IPS-NIHi7 (cell line): Measurements from ENCODE around the gene CARM1.
A peak's percentile ranks its signal among the peaks of the same experiment; 100 is the strongest.
"Not testable (repeated sequence)": the region's sequence is repeated elsewhere in the genome, so short reads cannot be mapped to it uniquely, and the experiment has no call there.

Source experiments
- DNase-seq: peaks from one replicate; pipeline ENCODE4 v3.0.0; 2012; ENCODE audit warnings: mixed read lengths; ENCODE audit errors: extremely low spot score

CARM1 gene

GRCh38 chr19:10846500-10847202 lies 24.7 kb upstream of the CARM1 start:
- DNase-seq: no peak

DNA sequence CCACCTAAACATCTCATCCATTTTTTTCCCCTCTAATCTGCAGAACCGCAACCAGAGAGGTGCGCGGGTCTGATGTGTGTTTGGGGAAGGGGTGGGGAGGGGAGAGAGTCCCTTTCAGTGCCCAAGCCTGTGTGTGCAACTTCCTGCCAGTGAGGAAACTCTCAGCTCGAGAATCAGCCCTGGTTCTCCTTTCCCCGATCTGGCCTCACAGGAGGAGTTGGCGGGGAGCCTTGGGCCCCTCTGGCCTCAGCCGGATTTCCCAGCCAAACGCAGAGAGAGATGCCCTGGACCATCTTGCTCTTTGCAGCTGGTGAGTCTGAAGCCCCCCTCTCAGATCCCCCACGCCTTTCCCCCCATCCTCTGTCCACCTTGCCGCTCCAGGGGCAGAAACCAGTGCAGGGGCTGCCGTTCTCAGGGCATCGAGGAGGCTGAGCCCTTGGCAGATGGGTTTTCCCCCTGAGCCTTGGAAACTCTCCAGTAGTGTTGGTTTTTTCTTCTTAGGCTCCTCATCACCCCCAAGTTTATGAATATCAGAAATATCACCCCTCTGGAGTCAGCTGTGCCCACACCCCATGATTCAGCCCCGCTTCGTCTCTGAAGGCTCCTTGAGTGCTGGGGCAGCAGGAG lies 23.0 kb upstream of the CARM1 start, which contains the start of gene C19orf38:
C19orf38 (plus strand) TSS at position 186 of the 627 bp plus-strand sequence; CDS start at position 280, 94 bp downstream.
- no peak for DNase-seq

GRCh38 chr19:10850631-10851030 lies 20.7 kb upstream of the CARM1 start:
- no peak for DNase-seq

DNA sequence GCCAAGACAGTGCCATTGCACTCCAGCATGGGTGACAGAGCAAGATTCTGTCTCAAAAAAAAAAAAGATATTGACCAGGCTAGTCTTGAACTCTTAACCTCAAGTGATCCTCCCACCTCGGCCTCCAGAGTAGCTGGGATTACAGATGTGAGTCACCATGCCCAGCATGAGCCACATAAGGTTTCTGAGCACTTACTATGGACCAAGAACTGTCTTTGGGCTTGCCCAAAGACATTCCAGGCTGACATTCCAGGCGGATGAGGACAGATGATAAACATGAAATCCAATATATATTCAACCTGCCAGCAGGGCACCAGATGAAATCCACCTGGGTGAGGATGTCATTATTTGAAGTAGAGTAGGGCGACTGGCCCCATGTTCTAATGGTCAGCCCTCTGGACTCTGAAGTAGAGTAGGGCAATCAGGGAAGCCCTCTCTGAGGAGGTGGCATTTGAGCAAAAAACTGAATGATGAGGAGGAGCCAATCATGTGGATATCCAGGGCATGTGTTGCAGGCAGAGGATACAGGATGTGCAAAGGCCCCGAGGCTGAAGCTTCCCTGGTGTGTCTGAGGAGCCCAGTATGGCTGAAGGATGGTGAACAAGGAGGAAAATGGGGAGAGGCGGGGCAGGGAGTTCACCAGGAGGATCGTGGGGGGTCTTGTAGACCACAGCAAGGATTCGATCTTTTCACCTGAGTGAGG lies 19.1 kb upstream of the CARM1 start:
- no peak for DNase-seq

- DNase-seq: no peak
These were observed 18.4 kb upstream of the CARM1 start for GRCh38 chr19:10852941-10853340.

GRCh38 chr19:10854350-10855089 lies 16.8 kb upstream of the CARM1 start:
- DNase-seq: no peak

- DNase-seq: peak; percentile 42
These were observed 15.4 kb upstream of the CARM1 start for GRCh38 chr19:10855879-10856522.

GRCh38 chr19:10856899-10857298 lies 14.5 kb upstream of the CARM1 start:
- not testable (repeated sequence) for DNase-seq

- DNase-seq: peak; percentile 73
These were observed 13.0 kb upstream of the CARM1 start for GRCh38 chr19:10858204-10858828.

DNA sequence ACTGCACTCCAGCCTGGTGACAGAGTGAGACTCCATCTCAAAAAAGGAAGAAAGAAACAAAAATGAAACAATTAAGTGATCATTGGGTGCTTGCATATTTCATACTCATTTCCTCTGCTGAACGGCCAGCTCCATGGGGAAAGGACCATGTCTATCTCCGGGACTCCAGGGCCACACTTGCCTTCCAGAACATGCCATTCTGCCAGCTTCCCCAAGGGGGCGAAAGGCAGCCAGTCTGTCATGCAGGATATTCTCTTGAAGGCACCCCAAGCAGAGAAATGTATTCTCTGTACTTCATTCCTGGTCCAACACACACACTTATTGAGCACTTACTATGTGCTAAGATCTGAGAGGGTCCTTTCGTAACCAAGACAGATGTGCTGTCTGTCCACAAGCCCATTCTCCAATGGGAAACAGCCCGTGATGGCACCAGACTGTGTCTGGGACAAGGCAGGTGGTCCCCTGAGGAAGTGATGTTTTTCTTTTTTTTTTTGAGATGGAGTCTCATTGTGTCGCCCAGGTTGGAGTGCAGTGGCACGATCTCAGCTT lies 10.2 kb upstream of the CARM1 start:
- DNase-seq: peak; percentile 60

DNA sequence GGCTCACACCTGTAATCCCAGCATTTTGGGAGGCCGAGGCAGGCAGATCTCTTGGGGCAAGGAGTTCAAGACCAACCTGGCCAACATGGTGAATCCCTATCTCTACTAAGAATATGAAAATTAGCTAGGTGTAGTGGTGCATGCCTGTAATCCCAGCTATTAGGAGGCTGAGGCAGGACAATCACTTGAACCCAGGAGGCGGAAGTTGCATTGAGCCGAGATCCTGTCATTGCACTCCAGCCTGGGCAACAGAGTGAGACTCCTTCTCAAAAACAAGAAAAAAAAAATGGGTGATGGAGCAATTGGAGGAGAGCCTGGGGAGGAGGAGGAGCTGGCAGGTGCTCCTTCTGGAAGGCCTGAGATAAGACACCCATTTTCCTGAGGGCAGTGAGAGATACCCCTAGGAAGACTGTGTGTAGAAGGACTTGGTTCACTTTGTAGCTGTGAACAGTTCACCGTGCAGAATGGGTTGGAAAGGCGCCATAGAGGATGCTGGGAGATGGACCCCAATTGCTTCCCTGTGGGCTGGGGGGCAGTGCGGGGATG lies 8.7 kb upstream of the CARM1 start:
- no peak for DNase-seq

DNA sequence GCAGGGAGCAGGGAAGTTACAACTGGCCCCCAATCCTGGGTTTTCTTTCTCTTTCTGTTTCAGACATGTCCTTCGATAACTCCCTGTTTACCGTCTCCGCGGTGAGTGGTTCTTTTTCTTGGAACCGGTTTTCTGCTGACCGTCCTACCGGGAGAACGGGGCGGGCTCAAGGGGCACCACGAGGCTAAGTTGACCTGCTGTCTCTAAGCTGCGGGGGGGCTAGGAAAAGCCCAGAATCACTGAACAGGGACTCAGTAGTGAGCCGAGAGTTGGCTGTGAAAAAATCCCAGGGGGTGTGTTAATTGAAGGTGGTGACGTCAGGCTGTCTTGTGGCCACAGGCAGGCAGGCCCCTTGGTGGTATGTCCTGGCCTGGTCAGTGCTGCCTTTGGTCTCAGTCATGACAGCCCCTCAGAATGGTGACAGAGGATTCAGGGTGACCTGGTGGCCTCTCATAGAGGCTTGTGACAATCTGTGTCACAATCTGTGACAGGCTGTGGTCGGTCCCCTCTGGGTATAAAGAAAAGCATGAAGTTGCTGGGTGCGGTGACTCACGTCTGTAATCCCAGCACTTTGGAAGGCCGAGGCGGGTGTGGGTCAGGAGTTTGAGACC lies 8.1 kb upstream of the CARM1 start:
- DNase-seq: no peak

- DNase-seq: peak; percentile 92
These were observed 6.8 kb upstream of the CARM1 start for GRCh38 chr19:10864538-10864899.

DNA sequence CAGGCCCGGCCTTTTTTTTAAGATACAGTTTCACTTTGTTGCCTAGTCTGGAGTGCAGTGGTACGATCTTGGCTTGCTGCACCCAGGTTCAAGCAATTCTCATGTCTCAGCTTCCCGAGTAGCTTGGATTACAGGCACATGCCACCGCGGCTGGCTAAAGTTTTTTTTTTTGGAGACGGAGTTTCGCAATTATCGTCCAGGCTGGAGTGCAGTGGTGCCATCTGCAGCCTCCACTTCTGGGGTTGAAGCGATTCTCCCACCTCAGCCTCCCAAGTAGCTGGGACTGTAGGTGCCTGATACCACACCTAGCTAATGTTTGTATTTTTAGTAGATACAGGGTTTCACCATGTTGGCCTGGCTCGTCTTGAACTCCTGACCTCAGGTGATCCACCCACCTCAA lies 4.9 kb upstream of the CARM1 start:
- no peak for DNase-seq

DNA sequence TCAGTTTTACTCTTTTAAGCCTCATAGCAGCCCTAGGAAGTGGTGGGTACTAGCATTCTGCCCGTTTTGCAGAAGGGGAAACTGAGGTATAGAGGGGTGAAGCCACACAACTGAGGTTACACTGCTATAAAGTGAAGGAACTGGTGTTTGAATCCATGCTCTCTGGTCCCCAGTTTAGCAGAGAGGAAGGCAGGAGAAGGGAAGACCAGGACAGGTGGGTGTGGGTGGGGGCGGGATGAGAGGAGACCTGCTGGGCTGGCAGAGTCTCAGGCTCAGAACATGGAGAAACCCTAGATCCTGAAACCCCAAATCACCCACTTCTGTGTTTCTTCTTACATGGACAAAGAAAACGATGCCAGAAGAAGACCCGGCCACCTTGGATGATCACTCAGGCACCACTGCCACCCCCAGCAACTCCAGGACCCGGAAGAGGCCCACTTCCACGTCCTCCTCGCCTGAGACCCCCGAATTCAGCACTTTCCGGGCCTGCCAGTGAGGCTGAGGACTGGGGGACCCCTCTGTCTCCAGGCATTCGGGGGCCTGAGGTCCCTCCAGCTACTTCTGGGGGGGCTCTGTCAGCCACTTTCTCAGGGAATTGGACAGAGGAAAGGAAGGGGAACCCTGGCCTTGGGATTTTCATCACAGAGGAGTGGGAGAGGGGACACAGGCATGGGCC lies 2.3 kb upstream of the CARM1 start:
- DNase-seq: no peak

GRCh38 chr19:10869872-10870311 lies 1.5 kb upstream of the CARM1 start:
- DNase-seq: not testable (repeated sequence)

DNA sequence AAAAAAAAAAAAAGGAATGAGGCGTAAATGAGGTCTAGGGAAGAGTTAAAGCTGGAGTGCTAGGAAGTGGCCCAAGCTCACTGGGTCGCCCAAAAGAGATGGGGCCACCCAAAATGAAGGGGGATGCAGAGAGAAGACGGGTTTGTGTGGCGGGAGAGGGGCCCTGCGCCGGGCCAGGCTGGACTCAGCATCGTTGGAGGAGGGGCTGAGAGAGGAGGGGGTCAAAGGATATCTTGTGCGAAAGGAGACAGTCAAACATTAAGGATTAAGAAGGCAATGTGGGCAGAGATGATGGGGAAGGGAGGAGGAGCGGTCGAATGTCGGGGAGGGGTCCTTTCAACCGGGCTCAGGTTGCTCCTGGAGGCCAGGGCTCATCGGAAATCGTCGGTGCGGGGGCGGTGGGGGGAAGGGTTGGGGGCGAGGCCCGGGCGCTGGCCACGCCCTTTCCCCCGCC lies 825 bp upstream of the CARM1 start:
- DNase-seq: no peak

DNA sequence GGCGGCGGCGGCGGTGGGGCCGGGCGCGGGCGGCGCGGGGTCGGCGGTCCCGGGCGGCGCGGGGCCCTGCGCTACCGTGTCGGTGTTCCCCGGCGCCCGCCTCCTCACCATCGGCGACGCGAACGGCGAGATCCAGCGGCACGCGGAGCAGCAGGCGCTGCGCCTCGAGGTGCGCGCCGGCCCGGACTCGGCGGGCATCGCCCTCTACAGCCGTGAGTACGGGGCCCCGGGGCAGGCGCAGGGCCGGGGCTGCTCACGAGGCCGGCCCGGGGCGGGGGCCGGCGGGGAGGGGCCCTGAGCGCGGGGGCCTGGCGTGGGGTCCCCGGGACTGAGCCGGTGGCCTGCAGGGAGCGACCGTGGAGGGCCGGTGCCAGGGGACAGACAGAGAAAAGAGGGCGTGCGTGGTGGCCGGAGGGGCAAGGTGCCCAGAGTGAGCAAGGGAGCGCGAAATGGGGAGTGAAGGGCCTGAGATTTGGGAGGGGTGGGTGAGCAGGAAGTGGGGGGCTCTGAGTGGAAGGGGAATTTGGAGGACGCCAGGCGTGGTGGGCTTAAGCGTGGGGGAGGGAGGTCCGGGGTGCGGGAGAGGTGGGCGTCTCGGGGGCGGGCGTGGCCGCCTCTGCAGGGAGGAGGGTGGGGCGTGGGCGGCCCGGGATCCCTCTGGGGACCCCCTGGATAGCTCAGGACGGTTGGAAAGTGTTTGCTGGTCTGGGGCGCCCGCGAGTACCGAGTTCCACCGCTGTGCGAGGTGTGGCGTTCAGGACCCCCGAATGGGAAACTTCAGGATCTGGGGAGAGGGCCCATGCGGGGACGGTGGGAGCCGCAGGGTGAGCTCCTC lies 575 bp downstream of the CARM1 start:
- peak; percentile 17 for DNase-seq
